Neutrophil (primary cell): ENCODE measurements around the gene PSMB3.

Experiments used
- H3K27ac ChIP-seq: fragments of 200-600 bp; sonication (generic); 2 replicates; pipeline ENCODE4 v1.5.1; 2016; ENCODE audit warnings: mild to moderate bottlenecking, moderate library complexity
- H3K27me3 ChIP-seq: fragments of 200-600 bp; sonication (generic); 2 replicates; pipeline ENCODE4 v1.6.0; 2016; ENCODE audit warnings: mild to moderate bottlenecking
- H3K36me3 ChIP-seq: fragments of 200-600 bp; sonication (generic); 2 replicates; pipeline ENCODE4 v1.5.1; 2017
- H3K4me1 ChIP-seq, 2 experiments: fragments of 200-600 bp in 1 of 2; sonication (generic) in 1 of 2; 1 replicate in 1 of 2; 2 replicates in 1 of 2; pipeline versions ENCODE4 v1.5.1 to v1.6.1; 2013 to 2016; ENCODE audit warnings: low read depth in 1 of 2, low read length in 1 of 2, mild to moderate bottlenecking in 1 of 2, moderate library complexity in 1 of 2; ENCODE audit not compliant: control insufficient read depth in 1 of 2, insufficient read depth in 1 of 2
- H3K4me3 ChIP-seq, 2 experiments: fragments of 200-600 bp in 1 of 2; sonication (generic) in 1 of 2; 1 replicate in 1 of 2; 2 replicates in 1 of 2; pipeline ENCODE4 v1.5.1; 2013 to 2016; ENCODE audit warnings: low read depth in 1 of 2, low read length in 1 of 2, mild to moderate bottlenecking in 1 of 2, moderate library complexity in 1 of 2
- H3K9me3 ChIP-seq: fragments of 200-600 bp; sonication (generic); 2 replicates; pipeline ENCODE4 v1.5.1; 2016
- CTCF ChIP-seq: fragments of 200-600 bp; sonication (generic); IDR thresholded peaks from 2 replicates; pipeline ENCODE4 v1.5.1; 2016; ENCODE audit warnings: antibody characterized with exemption

PSMB3 gene

GRCh38 chr17:38713456-38714075 is 39.0 kb upstream of the PSMB3 start:
- Histone ChIP-seq H3K27ac (no peak overlapping the region), H3K9me3 (no peaks in the 10 kb centered on the region), H3K4me3 (no peak overlapping the region), H3K36me3 (peaks cover 91% of the 10 kb centered on the region), H3K27me3 (no peaks in the 10 kb centered on the region), H3K4me1 (no peaks in the 10 kb centered on the region)
- no peak for TF ChIP-seq CTCF

GRCh38 chr17:38715216-38715943 is 37.2 kb upstream of the PSMB3 start:
- Histone ChIP-seq H3K27me3 (no peaks in the 10 kb centered on the region), H3K9me3 (no peaks in the 10 kb centered on the region), H3K36me3 (peaks cover 92% of the 10 kb centered on the region), H3K4me3 (no peak overlapping the region), H3K4me1 (no peaks in the 10 kb centered on the region), H3K27ac (no peak overlapping the region)
- TF ChIP-seq CTCF = no peak

- TF ChIP-seq CTCF = no peak
- H3K27me3 ChIP-seq = no peaks in the 10 kb centered on the region
- H3K4me1 ChIP-seq = no peaks in the 10 kb centered on the region
- H3K27ac ChIP-seq = no peak overlapping the region
- H3K36me3 ChIP-seq = peaks cover 96% of the 10 kb centered on the region
- H3K9me3 ChIP-seq = no peaks in the 10 kb centered on the region
- H3K4me3 ChIP-seq = no peak overlapping the region
Measured at GRCh38 chr17:38716368-38717005, 36.1 kb upstream of the PSMB3 start.

- Histone ChIP-seq H3K4me3 (no peak overlapping the region), H3K9me3 (no peaks in the 10 kb centered on the region), H3K27me3 (no peaks in the 10 kb centered on the region), H3K27ac (no peak overlapping the region), H3K4me1 (no peaks in the 10 kb centered on the region), H3K36me3 (peaks cover 96% of the 10 kb centered on the region)
- TF ChIP-seq CTCF = no peak
Measured at GRCh38 chr17:38717139-38717745, 35.3 kb upstream of the PSMB3 start.

- Histone ChIP-seq H3K27me3 (no peaks in the 10 kb centered on the region), H3K4me3 (no peak overlapping the region), H3K4me1 (no peaks in the 10 kb centered on the region), H3K27ac (no peak overlapping the region), H3K9me3 (no peaks in the 10 kb centered on the region), H3K36me3 (peaks cover 84% of the 10 kb centered on the region)
- TF ChIP-seq CTCF = no peak
Measured at GRCh38 chr17:38719289-38719942, 33.1 kb upstream of the PSMB3 start.
